CD4-positive, alpha-beta T cell treated with Interleukin-6 for 4 hours (primary cell): ENCODE measurements around the gene CUEDC1.
"Not testable (repeated sequence)": the region's sequence is repeated elsewhere in the genome, so short reads cannot be mapped to it uniquely, and the experiment has no call there.

Experiments used
- DNase-seq: peaks from one replicate; pipeline ENCODE4 v3.0.0-alpha.2; 2020; ENCODE audit warnings: mixed read lengths

Gene CUEDC1

GRCh38 chr17:57937492-57937891 lies 17.7 kb downstream of the CUEDC1 start:
- no peak for DNase-seq

- DNase-seq, result no peak
Measured at GRCh38 chr17:57935833-57936807, 19.1 kb downstream of the CUEDC1 start.

GRCh38 chr17:57931488-57932137 lies 23.6 kb downstream of the CUEDC1 start:
- no peak for DNase-seq

GRCh38 chr17:57930239-57930638 lies 25.0 kb downstream of the CUEDC1 start:
- DNase-seq, result no peak

- no peak for DNase-seq
Measured at GRCh38 chr17:57929386-57929785, 25.8 kb downstream of the CUEDC1 start.

- no peak for DNase-seq
Measured at GRCh38 chr17:57928928-57929327, 26.3 kb downstream of the CUEDC1 start.

GRCh38 chr17:57927048-57927723 lies 28.0 kb downstream of the CUEDC1 start:
- DNase-seq, result no peak

- DNase-seq, result no peak
Measured at GRCh38 chr17:57926723-57927047, 28.5 kb downstream of the CUEDC1 start.

GRCh38 chr17:57925361-57925990 lies 29.7 kb downstream of the CUEDC1 start:
- no peak for DNase-seq

GRCh38 chr17:57924677-57925076 lies 30.5 kb downstream of the CUEDC1 start:
- no peak for DNase-seq

- no peak for DNase-seq
Measured at GRCh38 chr17:57923182-57923872, 31.9 kb downstream of the CUEDC1 start.

- DNase-seq, result not testable (repeated sequence)
Measured at GRCh38 chr17:57922745-57923144, 32.5 kb downstream of the CUEDC1 start.

GRCh38 chr17:57920916-57921703 lies 34.1 kb downstream of the CUEDC1 start:
- no peak for DNase-seq

- DNase-seq, result no peak
Measured at GRCh38 chr17:57919918-57920317, 35.3 kb downstream of the CUEDC1 start.

GRCh38 chr17:57918017-57918895 lies 37.0 kb downstream of the CUEDC1 start:
- no peak for DNase-seq

GRCh38 chr17:57916925-57917858 lies 38.0 kb downstream of the CUEDC1 start:
- peak; percentile 57 for DNase-seq

- DNase-seq, result no peak
Measured at GRCh38 chr17:57915985-57916757, 39.0 kb downstream of the CUEDC1 start.

- no peak for DNase-seq
Measured at GRCh38 chr17:57915544-57915943, 39.7 kb downstream of the CUEDC1 start.
